Fibroblast of mammary gland (primary cell): Measurements from ENCODE around the gene SSC5D.

Experiments
- DNase-seq: peaks from one replicate; pipeline ENCODE4 v3.0.0-alpha.2; 2010; ENCODE audit warnings: low read depth
- H3K4me3 ChIP-seq: 2 replicates; pipeline ENCODE4 v1.5.1; 2011; ENCODE audit warnings: low read depth, mild to moderate bottlenecking, low read length, moderate library complexity; ENCODE audit not compliant: control insufficient read depth
- TF ChIP-seq, protein P1 (sequence below): conservative IDR thresholded peaks from 2 replicates; pipeline ENCODE4 v1.5.1; 2011; ENCODE audit warnings: low read depth, low read length, inconsistent platforms; ENCODE audit not compliant: control insufficient read depth, insufficient read depth

SSC5D gene

GRCh38 chr19:55552620-55553019 is 64.4 kb downstream of the SSC5D start:
- TF ChIP-seq, protein P1, sequence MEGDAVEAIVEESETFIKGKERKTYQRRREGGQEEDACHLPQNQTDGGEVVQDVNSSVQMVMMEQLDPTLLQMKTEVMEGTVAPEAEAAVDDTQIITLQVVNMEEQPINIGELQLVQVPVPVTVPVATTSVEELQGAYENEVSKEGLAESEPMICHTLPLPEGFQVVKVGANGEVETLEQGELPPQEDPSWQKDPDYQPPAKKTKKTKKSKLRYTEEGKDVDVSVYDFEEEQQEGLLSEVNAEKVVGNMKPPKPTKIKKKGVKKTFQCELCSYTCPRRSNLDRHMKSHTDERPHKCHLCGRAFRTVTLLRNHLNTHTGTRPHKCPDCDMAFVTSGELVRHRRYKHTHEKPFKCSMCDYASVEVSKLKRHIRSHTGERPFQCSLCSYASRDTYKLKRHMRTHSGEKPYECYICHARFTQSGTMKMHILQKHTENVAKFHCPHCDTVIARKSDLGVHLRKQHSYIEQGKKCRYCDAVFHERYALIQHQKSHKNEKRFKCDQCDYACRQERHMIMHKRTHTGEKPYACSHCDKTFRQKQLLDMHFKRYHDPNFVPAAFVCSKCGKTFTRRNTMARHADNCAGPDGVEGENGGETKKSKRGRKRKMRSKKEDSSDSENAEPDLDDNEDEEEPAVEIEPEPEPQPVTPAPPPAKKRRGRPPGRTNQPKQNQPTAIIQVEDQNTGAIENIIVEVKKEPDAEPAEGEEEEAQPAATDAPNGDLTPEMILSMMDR = no peak
- DNase-seq = peak; percentile 84
- H3K4me3 ChIP-seq = no peak overlapping the region

DNA sequence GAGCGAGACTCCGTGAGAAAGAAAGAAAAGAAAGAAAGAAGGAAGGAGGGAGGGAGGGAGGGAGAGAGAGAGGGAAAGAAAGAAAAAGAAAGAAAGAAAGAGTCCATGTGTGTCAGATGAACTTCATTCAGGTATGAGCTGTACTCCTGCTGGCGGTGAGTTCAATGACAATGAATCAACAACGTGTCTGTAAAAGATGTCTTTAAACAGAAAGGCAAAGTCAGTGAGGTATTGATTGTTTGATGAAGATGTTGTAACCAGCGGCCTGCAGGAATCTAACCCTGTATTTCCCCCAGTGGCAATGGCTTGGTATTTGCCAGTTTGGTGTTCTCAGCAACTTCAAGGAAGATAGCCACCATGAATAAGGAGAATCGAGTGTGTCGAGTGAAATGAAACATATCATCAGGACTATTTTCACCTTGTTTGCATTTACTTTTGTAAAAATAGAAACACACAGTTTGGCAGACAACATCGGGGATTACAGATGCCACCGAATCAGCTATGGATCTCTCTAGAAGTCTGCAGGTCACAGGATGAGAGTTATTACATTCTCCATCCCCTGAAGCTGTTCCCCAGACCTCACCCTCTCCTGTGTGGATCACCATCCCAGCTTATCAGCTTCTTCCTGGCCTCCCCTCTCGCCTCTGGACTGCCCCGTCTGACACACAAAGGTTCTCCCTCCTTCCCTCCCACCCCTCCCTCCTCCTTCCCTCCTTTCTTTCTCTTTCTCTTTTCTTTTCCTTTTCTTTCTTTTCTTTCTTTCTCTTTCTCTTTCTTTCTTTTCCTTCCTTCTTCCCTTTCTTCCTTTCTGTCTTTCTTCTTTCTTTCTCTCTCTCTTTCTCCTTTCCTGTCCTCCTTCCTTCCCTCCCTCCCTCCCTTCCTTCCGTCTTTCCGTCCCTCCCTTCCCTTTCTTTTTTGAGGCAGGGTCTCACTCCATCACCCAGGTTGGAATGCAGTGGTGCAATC is 65.3 kb downstream of the SSC5D start:
- H3K4me3 ChIP-seq = no peak overlapping the region
- no peak for DNase-seq
- TF ChIP-seq, protein P1 = no peak

DNA sequence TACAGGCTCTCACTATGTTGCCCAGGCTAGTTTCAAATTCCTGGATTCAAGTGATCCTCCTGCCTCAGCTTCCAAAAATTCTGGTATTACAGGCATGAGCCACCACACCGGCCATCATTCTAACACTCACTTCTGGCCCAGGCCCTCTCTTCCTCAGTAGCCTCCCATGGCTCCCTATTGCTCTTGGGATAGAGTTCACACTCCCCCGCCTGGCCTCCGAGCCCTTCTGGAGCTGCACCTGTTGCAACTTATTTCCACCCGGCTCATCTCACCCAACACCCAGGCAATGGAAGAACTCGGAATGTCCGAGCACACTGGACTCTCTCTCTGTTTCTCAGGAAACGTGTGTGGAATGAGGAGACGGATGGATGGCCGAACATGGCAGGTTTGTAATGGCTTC is 66.1 kb downstream of the SSC5D start:
- no peak for DNase-seq
- TF ChIP-seq, protein P1 = no peak

DNA sequence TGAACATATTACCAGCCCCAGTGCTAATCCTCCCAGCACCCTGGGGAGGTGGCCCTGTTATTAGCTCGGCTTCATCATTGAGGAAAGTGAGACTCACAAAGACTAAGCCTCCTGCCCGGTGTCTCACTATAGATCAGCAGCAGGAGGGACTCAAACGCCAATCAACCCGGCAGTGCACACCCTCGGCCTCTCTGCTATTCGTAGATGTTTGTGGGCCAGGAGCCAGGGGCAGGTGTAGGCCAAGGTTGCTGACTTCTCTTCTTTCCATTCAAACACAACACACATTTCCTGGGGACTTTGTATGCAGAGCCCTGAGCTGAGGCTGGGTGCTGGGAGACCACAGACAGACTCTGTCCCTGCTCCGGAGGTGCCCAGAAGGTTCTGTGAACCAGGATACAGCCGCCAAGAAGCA is 66.5 kb downstream of the SSC5D start:
- TF ChIP-seq, protein P1 = no peak
- no peak overlapping the region for H3K4me3 ChIP-seq
- DNase-seq = no peak

More for the DNA sequence above, 66.1 kb downstream of the SSC5D start:
- no peak overlapping the region for H3K4me3 ChIP-seq

DNA sequence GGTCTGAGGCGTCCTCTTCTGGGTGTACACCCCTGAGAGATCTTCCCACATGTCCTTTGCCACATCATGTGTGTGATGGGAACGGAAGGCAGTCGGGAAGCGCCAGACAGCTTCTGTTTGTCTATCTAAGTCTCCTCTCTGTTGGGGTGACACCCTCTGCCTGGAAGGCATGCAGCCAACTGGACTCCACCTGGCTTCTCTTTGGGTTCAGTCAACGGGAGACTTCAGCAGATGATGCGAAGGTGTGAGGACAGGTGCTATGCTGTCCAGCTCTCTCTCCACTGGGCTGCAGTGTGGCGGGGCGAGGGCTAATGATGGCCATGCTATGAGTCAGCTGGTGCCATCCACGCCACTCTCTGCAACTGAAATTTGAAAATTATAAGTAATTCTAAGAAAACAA is 71.4 kb downstream of the SSC5D start:
- no peak overlapping the region for H3K4me3 ChIP-seq
- TF ChIP-seq, protein P1 = no peak
- DNase-seq = no peak

- TF ChIP-seq, protein P1 = no peak
- H3K4me3 ChIP-seq = no peak overlapping the region
- DNase-seq = no peak
Observed at GRCh38 chr19:55563261-55563690, 75.0 kb downstream of the SSC5D start.
